GM21737 (cell line): ENCODE data around the gene ZNF865.

ENCODE experiments used
- ATAC-seq: cut with Tn5 transposase; IDR thresholded peaks from one replicate; pipeline ENCODE4 v1.9.1; 2021; ENCODE audit warnings: mild to moderate bottlenecking, moderate library complexity; ENCODE audit not compliant: unreplicated experiment

The ZNF865 gene

GRCh38 chr19:55643887-55644176 is 38.4 kb downstream of the ZNF865 start:
- no peak for ATAC-seq

GRCh38 chr19:55644191-55644833 is 38.9 kb downstream of the ZNF865 start:
- no peak for ATAC-seq

GRCh38 chr19:55644842-55645511 is 39.5 kb downstream of the ZNF865 start:
- ATAC-seq, result no peak

- ATAC-seq, result no peak
These were observed 40.0 kb downstream of the ZNF865 start for GRCh38 chr19:55645512-55645881.

DNA sequence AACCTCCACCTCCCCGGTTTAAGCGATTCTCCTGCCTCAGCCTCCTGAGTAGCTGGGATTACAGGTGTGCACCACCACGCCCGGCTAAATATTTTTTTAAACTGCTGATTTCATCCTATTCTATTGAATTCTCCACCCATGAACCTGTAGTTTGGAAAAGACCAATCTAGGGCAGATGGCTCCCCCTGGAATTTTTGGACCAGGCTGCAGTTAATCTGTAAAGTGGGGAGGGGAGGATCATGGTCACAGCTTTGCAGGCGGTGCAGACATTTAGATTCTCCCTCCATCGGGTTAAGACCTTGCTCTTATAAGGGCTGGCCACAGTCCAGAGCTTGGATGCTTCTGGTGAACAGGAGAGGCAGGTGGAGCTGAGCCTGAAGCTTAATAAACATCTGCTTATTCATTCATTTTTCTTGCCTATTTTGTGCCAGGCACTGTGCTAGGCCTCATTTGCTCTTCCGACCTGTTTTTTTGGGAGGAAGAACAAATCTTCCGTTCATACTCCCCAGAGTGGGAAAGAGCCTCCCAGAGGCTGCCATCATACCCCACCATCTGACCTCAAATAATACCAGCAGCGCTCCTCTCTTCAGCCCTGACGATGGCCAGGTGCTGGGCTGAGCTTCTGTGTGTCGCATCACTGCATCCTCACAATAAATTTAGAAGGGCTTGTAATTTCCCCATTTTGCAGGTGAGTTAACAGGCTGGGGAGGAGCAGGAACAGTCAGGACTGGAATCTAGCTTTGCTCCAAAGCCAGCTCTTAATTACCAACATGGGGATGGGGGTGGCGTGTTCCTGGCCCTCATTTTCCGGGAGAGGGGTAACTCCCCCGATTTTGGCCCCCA is 41.7 kb downstream of the ZNF865 start:
- no peak for ATAC-seq

- ATAC-seq, result no peak
These were observed 42.5 kb downstream of the ZNF865 start, which contains the start of gene CCDC106 for GRCh38 chr19:55647732-55648584. CCDC106 (plus strand) TSS chr19:55648212; CDS start chr19:55649047, 835 bp downstream.

DNA sequence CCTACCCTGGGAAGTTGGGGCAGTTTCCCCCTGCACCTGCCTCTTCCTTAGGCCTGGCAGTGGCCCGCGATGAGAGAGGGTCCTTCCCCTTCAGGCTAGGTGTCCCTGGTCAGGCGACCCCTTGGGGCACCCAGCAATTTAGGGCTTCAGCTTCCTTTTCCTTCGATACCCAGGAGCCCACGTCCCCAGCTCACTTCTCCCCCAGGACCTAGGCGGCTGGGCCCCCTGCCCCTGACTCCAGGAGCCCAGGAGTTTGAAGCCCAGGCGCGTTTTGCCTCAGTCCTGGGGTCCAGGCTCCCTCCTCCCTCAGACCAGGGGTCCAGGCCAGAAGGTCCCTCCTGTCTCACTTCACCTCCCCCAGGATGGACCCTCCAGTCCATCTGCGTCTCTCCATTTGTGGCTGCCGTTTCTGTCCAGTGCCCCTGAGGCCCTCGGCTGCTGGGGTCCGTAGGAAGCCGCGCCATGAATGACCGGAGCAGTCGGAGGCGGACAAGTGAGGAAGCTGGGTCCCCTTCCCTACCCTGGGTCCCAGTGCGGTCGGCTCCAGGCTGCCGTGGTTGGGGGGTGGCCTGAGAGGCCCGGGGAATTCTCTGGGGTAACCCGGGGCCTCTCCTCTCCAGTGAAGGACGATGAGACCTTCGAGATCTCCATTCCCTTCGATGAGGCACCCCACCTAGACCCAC is 43.3 kb downstream of the ZNF865 start:
- no peak for ATAC-seq

DNA sequence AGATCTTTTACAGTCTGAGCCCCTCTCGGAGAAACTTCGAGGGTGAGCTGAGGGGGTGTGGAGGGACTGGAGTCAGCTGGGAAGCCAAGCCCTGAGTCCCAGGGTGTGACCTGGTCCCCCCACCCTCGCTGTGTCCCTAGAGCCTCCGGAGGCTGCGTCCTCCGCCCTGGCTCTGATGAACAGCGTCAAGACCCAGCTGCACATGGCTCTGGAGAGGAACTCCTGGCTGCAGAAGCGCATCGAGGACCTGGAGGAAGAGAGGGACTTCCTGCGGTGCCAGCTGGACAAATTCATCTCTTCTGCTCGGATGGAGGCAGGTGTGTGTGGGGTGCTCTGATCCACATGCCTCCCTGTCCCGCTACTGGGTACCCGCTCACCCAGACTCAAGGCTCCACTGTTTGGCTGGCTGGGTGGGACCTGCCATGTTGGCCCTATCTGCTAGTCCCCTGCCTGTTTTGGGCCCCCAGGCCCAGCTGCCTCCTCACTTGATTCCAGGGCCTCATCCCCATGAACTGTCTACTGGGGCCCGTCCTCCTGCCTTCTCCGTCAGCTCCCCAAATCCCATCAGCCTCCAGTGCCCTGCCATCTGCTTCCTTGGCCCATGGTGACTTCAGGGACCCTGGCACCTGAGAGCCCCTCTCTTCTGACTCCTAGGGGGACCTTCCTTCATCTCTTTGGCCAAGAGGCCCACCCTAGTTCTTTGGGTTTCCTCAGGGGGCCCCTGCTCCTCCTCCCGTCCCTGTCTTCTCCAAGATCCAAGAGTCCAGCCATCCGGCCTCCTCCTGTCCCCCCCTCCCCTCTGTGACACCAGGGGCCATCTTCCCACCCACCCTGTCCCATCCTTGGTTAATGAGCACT is 44.0 kb downstream of the ZNF865 start:
- no peak for ATAC-seq

- no peak for ATAC-seq
These were observed 44.7 kb downstream of the ZNF865 start for GRCh38 chr19:55650126-55650557.

- no peak for ATAC-seq
These were observed 45.3 kb downstream of the ZNF865 start for GRCh38 chr19:55650602-55651230.

GRCh38 chr19:55651236-55651635 is 45.8 kb downstream of the ZNF865 start:
- no peak for ATAC-seq

DNA sequence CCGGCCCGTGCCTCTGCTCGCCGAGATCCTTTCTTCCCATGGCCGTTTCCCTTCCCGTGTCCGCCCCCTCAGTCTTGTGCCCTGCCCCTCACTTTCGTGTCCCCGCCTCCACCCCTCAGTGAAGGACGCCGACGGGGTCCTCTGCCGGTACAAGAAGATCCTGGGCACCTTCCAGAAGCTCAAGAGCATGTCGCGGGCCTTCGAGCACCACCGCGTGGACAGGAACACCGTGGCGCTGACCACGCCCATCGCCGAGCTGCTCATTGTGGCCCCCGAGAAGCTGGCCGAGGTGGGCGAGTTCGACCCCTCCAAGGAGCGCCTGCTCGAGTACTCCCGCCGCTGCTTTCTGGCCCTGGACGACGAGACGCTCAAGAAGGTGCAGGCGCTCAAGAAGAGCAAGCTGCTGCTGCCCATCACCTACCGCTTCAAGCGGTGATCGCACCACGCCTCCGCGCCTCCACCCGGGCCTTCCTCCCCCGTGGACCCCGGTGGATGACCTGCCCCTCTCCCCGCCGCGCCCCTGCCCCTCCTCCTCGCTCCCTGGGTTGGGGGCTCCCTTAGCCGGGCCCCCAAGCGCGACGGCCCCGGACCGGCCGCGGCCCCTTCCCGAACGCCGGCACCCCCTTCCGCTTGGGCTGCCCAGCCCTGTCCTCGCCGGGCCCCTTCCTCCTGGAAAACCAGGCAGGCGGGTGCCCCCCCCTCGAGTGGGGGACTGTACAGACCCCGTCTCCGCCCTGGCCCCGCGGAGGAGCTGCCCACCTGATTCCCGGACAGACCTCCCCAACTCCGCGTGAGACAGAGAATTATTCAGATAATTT is 47.1 kb downstream of the ZNF865 start:
- no peak for ATAC-seq

- peak; percentile 35 for ATAC-seq
These were observed 48.3 kb downstream of the ZNF865 start for GRCh38 chr19:55653651-55654322.

DNA sequence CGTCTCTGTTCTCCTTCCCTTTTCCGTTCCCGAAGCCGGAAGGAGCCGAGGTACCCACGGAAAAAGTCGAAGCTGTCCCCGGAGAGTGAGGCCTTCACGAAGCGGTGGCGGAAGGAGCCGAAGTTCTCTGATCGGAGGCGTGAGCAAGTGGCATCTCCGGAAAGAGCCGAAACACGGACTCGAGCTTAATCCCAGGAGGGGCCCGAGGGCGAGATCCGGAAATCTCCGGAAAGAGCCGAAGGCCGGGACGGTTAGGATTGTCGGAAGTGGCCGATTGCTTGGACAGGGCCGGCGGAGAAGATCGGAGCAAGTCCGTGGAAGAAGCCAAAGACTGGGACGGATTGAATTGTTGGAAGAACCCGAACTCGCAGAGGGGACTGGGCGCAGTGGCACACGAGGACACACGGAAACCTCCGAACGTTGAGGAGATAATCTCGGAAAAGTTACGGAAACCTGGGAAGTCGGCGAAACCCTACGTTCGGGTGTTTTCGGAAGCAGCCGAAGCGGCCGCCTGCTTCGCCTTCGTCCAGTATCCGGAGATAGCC is 48.9 kb downstream of the ZNF865 start:
- ATAC-seq, result peak; percentile 49

DNA sequence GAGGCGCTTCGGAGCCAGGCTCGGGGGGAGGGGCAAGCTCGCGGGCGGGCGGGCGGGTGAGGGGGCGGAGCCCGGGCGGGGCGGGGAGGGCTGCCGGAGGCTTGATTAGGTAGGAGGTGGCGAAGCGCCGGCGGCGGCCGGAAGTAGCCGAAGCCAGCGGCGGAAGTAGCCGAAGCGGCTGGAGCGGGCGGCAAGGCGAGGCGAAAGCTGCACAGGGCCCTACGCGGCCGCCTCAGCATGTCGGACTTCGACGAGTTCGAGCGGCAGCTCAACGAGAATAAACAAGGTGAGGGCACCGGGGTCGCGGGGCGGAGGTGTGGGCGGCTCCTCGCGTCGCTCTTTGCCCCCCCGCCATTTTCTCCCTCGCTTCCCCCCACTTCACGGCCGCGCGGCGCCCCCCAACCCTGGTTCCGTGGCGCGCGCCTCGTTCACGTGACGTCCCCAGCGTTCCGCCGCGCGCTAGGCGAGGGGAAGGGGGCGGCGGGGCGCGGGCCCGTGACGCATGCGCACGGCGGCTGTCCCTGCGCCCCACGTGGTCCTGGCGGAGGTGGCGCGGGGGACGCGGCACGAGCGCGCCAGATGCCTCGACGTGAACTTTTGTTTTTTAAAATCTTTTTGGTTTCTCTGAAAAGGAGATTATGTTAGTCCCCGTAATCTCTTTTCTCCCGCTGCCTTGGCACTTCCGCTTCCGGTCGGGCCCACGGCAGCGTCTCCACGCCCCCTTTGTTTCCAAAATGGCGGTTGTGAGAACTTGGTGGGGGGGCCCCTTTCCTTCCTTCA is 49.6 kb downstream of the ZNF865 start, which contains the start of gene U2AF2:
TSS of gene U2AF2 (plus strand) at position 168 of the 780 bp plus-strand sequence. CDS start at position 238, 70 bp downstream.
- ATAC-seq, result peak; percentile 34

- ATAC-seq, result no peak
These were observed 50.2 kb downstream of the ZNF865 start for GRCh38 chr19:55655648-55656040.
